Astrocyte (in vitro differentiated cells and primary cell): ENCODE measurements around the gene PTPRT.

Experiments
- CTCF ChIP-seq: IDR thresholded peaks from 2 replicates; pipeline ENCODE4 v1.5.1; 2011; ENCODE audit warnings: low read depth, mild to moderate bottlenecking, inconsistent platforms, low read length, moderate library complexity; ENCODE audit not compliant: insufficient read depth
- EZH2 ChIP-seq: IDR thresholded peaks from 2 replicates; pipeline ENCODE4 v1.6.1; 2012; ENCODE audit warnings: mild to moderate bottlenecking, low read length, inconsistent platforms; ENCODE audit not compliant: insufficient read depth

DNA sequence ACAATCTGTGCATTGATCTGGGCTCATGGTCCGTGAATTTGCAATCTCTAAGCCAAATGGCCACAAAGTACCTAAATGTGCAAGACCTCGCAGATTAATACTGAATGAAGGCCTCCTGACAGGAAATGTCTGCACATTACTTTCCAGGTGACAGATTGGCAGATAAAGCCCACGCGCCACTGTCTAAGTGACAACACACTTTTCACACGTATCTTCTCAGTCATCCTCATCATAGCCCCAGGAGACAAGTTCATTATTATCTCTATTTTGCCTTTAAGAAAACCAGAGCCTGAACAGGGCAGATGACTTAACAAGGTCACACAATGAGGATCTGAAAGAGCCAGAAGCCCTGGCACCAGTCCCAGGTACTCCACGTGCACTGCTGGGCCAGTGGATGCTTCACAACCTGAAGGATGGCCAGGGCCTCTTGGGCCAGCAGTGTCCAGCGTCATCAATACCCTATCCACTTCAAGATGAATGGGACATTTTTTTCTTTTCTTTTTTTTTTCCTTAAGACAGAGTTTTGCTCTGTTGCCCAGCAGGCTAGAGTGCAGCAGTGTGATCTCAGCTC, 266.3 kb downstream of the PTPRT start:
- TF ChIP-seq CTCF (no peak), EZH2 (no peak)
